MM.1S (cell line): ENCODE results near the gene RNF32.

Source experiments
- DNase-seq: peaks from one replicate; pipeline ENCODE4 v3.0.0-alpha.2; 2015
- H2AFZ ChIP-seq: fragments of 300-600 bp; sonication (generic); 2 replicates; pipeline ENCODE4 v1.6.0; 2016; ENCODE audit warnings: antibody characterized with exemption, low read length
- H3F3A ChIP-seq: fragments of 300-600 bp; sonication (generic); 2 replicates; pipeline ENCODE4 v1.6.1; 2016; ENCODE audit warnings: mild to moderate bottlenecking, antibody characterized with exemption, low read length, moderate library complexity, mixed read lengths; ENCODE audit not compliant: insufficient read depth
- H3K27ac ChIP-seq: fragments of 300-600 bp; sonication (generic); 2 replicates; pipeline ENCODE4 v1.5.1; 2016; ENCODE audit warnings: mild to moderate bottlenecking, low read length
- H3K27me3 ChIP-seq: fragments of 300-600 bp; sonication (generic); replicated peaks from 2 replicates; pipeline ENCODE4 v1.6.0; 2016; ENCODE audit warnings: low read length; ENCODE audit not compliant: insufficient read depth
- H3K36me3 ChIP-seq: fragments of 300-600 bp; sonication (generic); replicated peaks from 2 replicates; pipeline ENCODE4 v1.6.1; 2016; ENCODE audit warnings: mild to moderate bottlenecking, low read length, mixed read lengths; ENCODE audit not compliant: insufficient read depth
- H3K4me1 ChIP-seq: fragments of 300-600 bp; sonication (generic); 2 replicates; pipeline ENCODE4 v1.6.1; 2016; ENCODE audit warnings: low read length, mixed read lengths
- H3K4me2 ChIP-seq: fragments of 300-600 bp; sonication (generic); 2 replicates; pipeline ENCODE4 v1.6.0; 2016; ENCODE audit warnings: low read depth, low read length
- H3K4me3 ChIP-seq: fragments of 300-600 bp; sonication (generic); 2 replicates; pipeline ENCODE4 v1.5.1; 2016; ENCODE audit warnings: low read length, mixed read lengths
- H3K79me2 ChIP-seq: fragments of 300-600 bp; sonication (generic); 2 replicates; pipeline ENCODE4 v1.6.1; 2016; ENCODE audit warnings: mixed run types, low read length, mixed read lengths
- H3K9ac ChIP-seq: fragments of 300-600 bp; sonication (generic); 2 replicates; pipeline ENCODE4 v1.6.1; 2016; ENCODE audit warnings: low read length, mixed read lengths
- H3K9me2 ChIP-seq: fragments of 300-600 bp; sonication (generic); replicated peaks from 2 replicates; pipeline ENCODE4 v1.6.1; 2016; ENCODE audit warnings: mild to moderate bottlenecking, low read length, mixed read lengths; ENCODE audit not compliant: insufficient read depth
- H3K9me3 ChIP-seq: fragments of 300-600 bp; sonication (generic); replicated peaks from 2 replicates; pipeline ENCODE4 v1.6.1; 2016; ENCODE audit warnings: mild to moderate bottlenecking, low read length, mixed read lengths; ENCODE audit not compliant: insufficient read depth
- H4K20me1 ChIP-seq: fragments of 300-600 bp; sonication (generic); 2 replicates; pipeline ENCODE4 v1.6.1; 2016; ENCODE audit warnings: mild to moderate bottlenecking, low read length, moderate library complexity, mixed read lengths; ENCODE audit not compliant: insufficient read depth
- CTCF ChIP-seq: fragments of 300-600 bp; sonication (generic); IDR thresholded peaks from 2 replicates; pipeline ENCODE4 v1.5.1; 2016; ENCODE audit warnings: antibody characterized with exemption, low read length, mixed read lengths
- EZH2 ChIP-seq: fragments of 300-600 bp; sonication (generic); optimal IDR thresholded peaks from 2 replicates; pipeline ENCODE3; 2017; ENCODE audit warnings: low read depth, mild to moderate bottlenecking, antibody characterized with exemption, low read length, mixed read lengths
- EZH2phosphoT487 ChIP-seq: fragments of 300-600 bp; sonication (generic); IDR thresholded peaks from 2 replicates; pipeline ENCODE4 v1.6.1; 2018; ENCODE audit warnings: antibody characterized with exemption, low read length

RNF32 gene

GRCh38 chr7:156659961-156660360, 19.4 kb downstream of the RNF32 start:
- Histone ChIP-seq H3K36me3 (no peaks in the 10 kb centered on the region), H4K20me1 (no peaks in the 10 kb centered on the region), H3F3A (no peaks in the 10 kb centered on the region), H3K79me2 (no peaks in the 10 kb centered on the region), H3K4me1 (no peaks in the 10 kb centered on the region), H3K27me3 (no peaks in the 10 kb centered on the region), H3K9me2 (no peaks in the 10 kb centered on the region), H3K9me3 (no peaks in the 10 kb centered on the region), H3K9ac (no peak overlapping the region), H3K4me2 (no peak overlapping the region), H3K4me3 (no peak overlapping the region), H3K27ac (no peak overlapping the region), H2AFZ (no peak overlapping the region)
- DNase-seq, result no peak
- TF ChIP-seq CTCF, result no peak
- no peak for TF ChIP-seq EZH2phosphoT487
- no peak for TF ChIP-seq EZH2

DNA sequence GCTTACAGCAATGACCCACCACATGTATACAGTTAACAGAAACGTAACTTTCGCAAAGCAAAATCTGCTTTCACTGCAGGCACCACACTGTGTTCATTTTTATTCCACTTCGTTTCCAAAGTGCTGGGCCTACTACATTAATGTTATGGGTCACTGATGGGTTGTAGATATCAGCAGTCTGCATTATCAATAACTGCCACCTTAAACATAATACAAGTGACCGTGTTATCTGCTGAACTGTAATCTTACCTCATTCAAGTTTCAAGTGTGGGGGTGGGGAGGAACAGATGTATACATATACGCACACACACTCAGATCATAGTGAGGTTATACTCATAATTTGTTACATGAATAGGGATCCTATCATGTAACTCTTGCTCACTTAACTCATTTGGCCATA, 21.1 kb downstream of the RNF32 start:
- TF ChIP-seq CTCF (no peak), EZH2 (no peak), EZH2phosphoT487 (no peak)
- no peak overlapping the region for H3K27ac ChIP-seq
- no peaks in the 10 kb centered on the region for H3K79me2 ChIP-seq
- no peaks in the 10 kb centered on the region for H3K36me3 ChIP-seq
- no peaks in the 10 kb centered on the region for H4K20me1 ChIP-seq
- no peaks in the 10 kb centered on the region for H3K9me3 ChIP-seq
- no peak overlapping the region for H3K9ac ChIP-seq
- H3K9me2 ChIP-seq, result no peaks in the 10 kb centered on the region
- no peak for DNase-seq
- H3F3A ChIP-seq, result no peaks in the 10 kb centered on the region
- no peak overlapping the region for H3K4me3 ChIP-seq
- no peaks in the 10 kb centered on the region for H3K27me3 ChIP-seq
- no peak overlapping the region for H3K4me2 ChIP-seq
- no peaks in the 10 kb centered on the region for H3K4me1 ChIP-seq
- no peak overlapping the region for H2AFZ ChIP-seq

GRCh38 chr7:156662277-156662676, 21.7 kb downstream of the RNF32 start:
- no peak for TF ChIP-seq EZH2
- TF ChIP-seq EZH2phosphoT487, result no peak
- TF ChIP-seq CTCF, result no peak

More at GRCh38 chr7:156662277-156662676, 21.7 kb downstream of the RNF32 start:
- Histone ChIP-seq H3K4me3 (no peak overlapping the region), H4K20me1 (no peaks in the 10 kb centered on the region), H3K27ac (no peak overlapping the region), H3K9me2 (no peaks in the 10 kb centered on the region), H3K9me3 (no peaks in the 10 kb centered on the region), H2AFZ (no peak overlapping the region), H3K9ac (no peak overlapping the region), H3K4me1 (no peaks in the 10 kb centered on the region), H3K4me2 (no peak overlapping the region), H3K36me3 (no peaks in the 10 kb centered on the region), H3F3A (no peaks in the 10 kb centered on the region), H3K27me3 (no peaks in the 10 kb centered on the region), H3K79me2 (no peaks in the 10 kb centered on the region)
- no peak for DNase-seq
